HG03159 (cell line): ENCODE measurements around the gene GOLPH3L.
"Not testable (repeated sequence)": the region's sequence is repeated elsewhere in the genome, so short reads cannot be mapped to it uniquely, and the experiment has no call there.

Source experiments
- ATAC-seq: cut with Tn5 transposase; IDR thresholded peaks from one replicate; pipeline ENCODE4 v1.9.1; 2021; ENCODE audit warnings: mild to moderate bottlenecking, moderate library complexity; ENCODE audit not compliant: unreplicated experiment

The GOLPH3L gene

DNA sequence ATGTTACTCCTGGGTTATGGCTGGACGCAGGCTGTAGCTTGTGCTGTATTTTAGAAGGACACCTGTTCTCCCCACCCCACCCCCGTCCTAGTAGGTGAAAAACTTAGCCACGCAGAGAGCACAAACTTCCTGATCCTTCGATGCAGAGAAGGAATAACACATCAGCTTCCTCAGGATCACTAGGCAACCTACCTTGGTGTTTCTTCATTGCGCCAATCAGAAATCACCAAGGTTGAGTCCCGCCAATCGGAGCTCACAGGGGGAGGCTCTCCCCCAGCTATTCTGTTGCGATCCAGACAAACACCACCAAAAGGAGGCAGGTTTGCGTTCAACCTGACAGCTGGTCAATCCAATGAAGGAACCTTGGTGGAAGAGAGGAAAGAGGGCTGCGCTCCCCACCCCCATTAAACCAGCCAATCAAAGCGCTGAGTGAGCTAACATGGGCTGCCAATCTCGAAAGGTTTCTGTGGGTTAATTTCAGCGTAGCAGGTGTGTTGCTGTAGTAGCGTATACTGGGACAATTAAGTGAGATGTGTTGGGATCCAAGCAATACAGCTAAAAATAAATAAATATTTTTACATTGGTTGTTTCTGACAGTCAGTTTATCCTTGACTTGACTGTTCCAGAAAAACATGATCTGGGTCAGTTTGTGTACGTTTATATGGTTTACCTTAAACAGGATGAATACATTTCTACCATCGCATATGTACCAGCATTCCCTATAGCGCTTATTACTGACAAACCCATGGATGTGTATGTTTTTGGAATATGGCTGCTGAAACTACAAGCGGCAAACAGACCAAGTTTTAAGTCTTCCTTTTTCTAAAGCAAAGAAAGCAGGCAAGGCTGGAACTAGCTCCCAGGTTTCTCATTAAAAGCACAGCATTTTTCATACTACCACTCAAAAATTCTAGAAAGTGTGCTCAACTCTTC, at the start of gene GOLPH3L:
Gene GOLPH3L (minus strand): TSS at position 160 of the 933 bp plus-strand sequence. CDS start 2,316 bp downstream, outside the sequence.
- peak; percentile 99 for ATAC-seq

DNA sequence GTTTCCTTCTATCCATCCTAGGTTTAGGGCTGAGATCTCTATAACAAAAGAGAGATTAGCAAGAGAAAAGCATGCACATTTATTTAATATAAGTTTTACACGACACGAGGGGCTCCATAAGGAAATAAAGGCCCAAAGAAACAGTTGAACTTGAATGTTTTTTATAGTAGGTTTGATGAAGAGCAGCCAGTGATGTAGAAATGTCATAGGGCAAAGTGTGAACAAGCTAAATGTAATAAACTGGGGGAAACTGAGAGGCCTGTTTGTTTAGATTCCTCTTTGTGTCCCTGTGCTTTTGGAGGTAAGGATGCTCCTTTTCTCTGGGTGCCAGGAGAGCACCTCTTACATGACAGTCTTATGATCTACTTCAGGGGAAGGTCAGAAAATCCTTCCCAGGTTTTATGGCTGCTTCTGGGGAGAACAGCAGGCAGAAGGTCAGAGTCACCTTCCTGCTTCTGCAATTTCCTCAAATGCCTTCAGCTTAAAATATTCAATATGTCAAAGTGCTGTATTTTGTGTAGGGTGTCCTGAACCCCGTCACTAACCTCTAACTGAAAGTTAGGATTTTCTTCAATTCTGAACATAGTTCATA, 33.3 kb upstream of the GOLPH3L start:
- ATAC-seq = no peak

DNA sequence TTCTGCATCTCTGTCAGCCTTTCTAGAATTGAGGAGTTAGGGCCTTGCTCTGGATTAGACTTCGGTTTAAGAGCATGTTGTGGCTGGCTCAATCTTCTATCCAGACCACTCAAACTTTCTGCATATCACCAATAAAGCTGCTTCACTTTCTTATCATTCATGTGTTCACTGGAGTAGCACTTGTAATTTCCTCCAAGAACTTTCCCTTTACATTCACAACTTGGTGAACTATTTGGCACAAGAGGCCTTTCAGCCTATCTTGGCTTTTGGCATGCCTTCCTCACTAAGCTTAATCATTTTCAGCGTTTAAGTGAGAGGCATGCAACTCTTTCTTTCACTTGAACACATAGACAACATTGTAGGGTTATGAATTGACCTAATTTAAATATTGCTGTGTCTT, 27.4 kb upstream of the GOLPH3L start:
- no peak for ATAC-seq

DNA sequence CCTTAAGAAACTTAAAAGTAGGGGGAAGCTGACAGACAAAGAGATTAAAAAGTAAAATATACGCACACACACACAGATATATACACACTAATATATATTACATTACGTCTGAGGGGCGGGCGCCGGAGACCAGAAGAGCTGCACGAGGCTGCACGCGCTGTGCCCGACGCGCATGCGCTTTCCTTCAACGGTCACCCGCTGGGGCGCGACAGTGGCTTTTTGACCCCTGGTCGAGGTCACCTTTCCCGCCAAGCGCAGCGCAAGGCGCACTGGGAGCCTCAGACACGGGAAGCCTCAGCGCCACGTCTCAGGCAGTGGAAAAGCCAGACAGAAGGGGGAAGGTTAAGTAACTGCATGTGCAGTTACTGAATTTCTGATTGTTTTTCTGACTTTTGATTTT, 23.7 kb upstream of the GOLPH3L start, which contains the start of gene HORMAD1:
Gene HORMAD1 (minus strand): TSS at position 193 of the 400 bp plus-strand sequence. CDS start 1,390 bp downstream, outside the sequence.
- no peak for ATAC-seq

DNA sequence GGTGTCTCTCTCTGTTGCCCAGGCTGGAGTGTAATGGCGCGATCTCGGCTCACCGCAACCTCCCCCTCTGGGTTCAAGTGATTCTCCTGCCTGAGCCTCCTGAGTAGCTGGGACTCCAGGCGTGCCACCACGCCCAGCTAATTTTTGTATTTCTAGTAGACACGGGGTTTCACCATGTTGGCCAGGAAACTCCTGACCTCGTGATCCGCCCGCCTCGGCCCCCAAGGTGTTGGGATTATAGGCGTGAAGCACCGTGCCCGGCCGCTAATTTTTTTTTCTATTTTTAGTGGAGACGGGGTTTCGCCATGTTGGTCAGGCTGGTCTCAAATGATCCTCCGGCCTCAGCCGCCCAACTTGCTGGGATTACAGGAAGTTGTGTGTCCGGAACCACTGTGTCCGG, 23.1 kb upstream of the GOLPH3L start:
- ATAC-seq = no peak

DNA sequence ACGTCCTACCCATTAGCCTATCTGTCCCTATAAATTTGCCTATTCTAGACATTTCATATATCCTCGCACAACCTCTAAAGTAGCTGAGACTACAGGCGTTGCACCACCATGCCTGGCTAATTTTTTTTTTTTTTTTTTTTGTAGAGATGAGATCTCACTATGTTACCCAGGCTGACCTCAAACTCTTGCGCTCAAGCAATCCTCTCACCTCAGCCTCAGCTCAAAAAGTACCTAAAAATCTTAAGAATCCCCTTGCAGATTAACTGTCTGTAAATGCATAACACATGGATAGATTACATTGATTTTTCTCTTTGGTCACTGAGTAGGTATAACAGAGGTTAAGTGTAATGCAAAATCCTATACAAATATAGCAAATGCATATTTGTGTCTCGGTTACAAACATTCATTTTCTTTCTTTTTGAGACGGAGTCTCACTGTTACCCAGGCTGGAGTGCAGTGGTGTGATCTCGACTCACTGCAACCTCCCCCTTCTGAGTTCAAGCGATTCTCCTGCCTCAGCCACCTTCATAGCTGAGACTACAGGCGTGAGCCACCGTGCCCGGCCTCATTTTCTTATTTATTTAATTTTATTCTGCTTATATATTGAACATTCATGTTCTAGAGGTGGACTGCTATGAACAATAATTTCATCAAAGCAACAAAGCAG, 21.4 kb upstream of the GOLPH3L start:
- no peak for ATAC-seq

DNA sequence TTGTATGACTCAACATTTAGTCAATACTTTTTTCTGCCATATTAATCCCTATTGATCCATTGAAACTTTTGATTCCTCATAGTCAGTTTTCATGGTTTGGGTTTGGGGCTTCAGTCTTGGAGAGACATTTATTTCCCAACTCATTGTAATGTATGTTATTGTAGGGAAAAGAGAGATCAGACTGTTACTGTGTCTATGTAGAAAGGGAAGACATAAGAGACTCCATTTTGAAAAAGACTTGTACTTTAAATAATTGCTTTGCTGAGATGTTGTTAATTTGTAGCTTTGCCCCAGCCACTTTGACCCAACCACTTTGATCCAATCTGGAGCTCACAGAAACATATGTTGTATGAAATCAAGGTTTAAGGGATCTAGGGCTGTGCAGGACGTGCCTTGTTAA, 12.1 kb upstream of the GOLPH3L start:
- not testable (repeated sequence) for ATAC-seq

DNA sequence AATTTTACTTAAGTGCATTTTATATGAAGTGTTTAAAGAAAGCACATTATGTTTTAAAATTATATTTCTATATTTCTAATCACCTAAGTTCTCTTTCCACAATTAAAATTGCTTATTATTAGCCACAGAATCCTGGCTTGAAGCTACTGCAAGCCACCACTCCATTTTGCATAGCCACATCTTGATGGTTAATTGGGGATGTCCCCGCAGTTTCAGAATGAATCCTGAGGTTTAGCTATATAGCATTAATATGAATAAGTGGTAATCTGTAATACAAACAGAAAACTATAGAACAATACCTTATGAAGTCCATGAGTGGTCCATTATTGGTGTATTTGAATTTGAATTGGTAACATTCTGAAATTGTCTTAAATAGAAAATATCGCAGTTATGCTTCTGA, 11.6 kb upstream of the GOLPH3L start:
- no peak for ATAC-seq

DNA sequence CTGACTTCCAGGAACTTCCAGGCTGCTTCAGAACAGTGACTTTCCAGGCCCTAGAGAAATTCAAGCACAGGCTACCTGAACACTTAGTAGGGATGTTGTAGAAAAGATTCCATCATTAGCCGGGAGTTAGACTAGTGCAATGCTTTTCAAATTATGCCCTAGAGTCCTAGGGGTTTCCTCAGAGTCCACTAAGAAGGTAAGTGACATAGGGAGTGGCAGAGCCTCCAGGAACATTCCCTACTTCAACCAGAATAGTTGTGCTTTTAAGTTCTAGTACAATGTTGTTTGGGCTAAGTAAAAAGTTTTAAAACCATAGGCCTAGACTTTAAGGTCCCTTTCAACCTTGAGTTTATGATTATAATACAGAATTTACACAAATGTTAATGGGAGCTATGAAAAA, 9.1 kb upstream of the GOLPH3L start:
- ATAC-seq = no peak

DNA sequence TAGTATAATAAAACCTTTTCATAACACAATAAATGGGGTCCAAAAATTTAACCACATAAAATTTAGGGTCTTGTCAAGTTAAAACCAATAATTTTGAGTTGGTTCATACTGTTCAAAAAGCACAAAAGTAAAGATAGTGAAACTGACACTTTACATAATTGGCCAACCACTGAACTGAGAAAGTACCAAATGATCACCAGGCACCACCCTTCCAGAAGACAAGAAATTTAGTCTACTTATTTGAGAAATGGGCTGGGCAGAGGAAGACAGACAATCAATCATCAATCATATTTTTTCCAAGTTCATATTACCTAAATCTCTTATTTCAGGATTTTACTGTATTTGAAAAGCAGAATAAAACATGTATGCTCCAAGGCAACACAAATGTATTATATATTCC, 6.5 kb upstream of the GOLPH3L start:
- ATAC-seq = no peak

DNA sequence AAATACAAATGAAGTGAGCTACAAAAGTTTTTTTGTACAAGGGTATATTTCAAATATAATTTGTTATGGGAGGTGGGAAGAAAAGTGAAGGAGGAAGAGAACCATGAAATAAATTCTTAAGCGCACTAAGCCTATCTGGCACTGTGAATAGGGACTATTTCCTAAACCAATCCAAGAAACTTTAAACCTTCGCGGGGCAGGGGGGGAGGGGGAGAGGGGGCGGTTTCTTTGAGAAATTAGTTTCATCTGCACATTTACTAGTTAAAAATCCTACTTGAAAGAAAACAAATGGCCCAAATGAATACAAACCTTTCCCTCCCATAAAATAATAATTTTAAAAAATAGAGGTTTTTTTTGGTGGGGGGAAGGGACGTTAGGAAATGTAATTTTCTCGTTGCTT, 364 bp downstream of the GOLPH3L start:
- ATAC-seq = no peak

DNA sequence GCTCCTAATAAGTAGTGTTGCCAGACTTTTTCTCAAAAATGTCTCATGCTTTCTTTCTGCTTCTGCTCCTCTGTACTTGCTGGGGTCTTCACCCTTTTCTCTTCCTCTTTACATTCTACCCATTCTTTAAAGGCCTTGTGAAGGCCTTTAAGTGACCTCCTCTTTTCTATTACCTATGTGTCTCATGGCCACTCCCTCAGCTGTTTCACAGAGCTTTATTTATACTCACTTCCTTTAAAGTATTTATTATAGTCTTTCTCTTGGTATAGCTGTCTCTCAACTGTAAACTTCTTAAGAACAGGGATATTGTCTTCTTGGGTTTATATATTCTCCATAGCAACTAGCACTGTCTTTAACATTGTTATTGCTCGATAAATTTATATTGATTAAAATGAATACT, 792 bp downstream of the GOLPH3L start:
- no peak for ATAC-seq

DNA sequence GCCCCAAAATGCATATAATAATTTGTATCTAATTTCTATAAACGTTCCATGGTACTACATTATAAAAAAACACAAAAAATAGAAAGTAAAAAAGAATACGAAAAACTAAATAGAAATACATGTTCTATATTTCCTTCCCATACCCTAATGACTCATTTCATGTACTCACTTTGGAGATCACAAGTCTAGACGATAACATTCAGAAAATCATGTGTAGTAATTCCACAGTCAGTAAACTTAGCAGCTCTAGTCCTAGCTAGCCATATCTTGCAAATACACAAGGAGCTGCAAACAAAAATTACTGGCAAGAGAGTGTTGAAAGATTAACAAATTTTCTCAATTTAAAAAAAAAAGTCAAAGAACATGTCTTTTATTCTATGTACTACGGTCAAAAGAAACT, 1.4 kb downstream of the GOLPH3L start:
- no peak for ATAC-seq

DNA sequence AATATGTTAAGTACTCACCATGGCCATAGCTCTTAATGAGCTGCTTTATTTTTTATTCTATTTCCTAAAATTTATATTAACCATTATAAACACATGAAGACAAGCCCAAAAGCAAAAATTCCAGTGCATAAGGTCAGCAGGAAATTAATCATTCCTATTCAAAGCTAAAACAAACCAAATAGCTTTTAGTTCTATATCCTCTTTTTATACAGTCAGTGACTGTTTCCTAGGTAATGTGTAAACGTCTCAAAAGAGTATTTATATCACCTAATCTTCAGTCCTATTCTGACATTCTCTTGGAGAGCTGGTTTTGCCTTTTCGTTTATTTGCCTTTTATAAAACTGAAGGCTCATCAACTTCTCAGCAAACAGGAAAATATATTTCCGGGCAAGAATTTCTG, 4.2 kb downstream of the GOLPH3L start:
- ATAC-seq = no peak

DNA sequence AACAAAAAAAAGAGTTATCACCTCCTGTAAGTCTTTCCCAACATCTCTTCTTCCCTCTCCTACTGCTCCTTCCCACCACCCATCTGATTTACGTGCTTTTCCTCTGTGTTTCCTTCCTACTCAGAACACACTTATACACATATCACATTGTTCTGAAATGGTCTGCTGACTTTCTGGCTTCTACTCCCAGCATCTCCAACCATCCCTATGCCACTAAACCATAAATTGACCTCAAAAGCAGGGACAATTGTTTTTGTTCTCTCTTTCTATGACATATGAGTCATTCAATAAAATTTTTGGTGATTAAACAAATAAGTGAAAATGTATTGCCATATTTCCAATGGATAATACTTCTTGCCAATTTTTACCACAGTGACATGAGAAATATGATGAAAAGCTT, 8.2 kb downstream of the GOLPH3L start:
- no peak for ATAC-seq

DNA sequence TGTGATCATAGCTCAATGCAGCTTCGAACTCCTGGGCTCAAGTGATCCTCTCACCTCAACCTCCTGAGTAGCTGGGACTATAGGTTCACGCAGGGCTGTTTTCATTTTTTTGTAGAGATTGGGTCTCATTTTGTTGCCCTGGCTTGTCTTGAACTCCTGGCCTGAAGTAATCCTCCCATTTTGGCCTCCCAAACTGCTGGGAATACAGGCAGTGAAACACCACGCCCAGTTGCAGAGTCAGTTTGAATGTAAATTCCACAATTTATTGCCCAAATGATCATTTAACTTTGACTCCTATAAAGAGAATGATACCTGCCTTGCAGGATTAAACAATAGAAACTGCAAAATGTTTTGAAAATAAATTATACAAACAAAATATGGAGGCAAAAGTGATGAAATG, 10.7 kb downstream of the GOLPH3L start:
- ATAC-seq = no peak

DNA sequence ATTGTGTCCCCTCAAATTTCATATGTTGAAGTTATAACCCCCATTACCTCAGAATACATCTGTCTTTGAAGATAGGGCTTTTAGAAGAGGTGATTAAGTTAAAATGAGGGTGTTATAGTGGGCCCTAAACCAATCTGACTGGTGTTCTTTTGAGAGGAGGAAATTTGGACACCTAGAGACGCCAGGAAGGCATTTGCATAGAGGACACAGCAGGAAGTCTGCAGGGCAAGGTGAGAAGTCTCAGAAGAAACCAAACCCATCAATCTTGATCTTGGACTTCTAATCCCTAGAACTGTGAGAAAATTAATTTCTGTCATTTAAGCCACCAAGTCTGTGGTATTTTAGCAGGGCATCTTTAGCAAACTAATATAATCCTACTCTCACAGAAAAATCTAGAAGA, 13.0 kb downstream of the GOLPH3L start:
- ATAC-seq = no peak

DNA sequence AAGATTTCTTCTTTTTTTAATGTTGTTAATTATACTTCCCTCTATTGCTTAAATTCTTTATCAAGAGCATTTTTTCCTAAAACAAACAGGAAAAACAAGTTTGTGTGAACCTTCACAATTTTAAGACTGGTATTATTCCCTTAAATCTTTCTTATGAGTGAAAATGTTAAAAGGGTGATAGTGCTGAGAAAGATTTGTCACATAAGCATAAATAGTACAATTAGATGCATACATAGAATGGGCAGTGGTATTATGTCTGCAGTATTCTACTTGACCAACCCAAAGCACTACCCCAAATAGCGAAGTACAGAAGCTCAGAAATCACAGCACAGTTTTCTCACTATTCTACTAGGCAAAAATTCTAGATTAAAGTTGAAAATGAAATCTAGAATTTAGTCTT, 18.0 kb downstream of the GOLPH3L start:
- no peak for ATAC-seq

DNA sequence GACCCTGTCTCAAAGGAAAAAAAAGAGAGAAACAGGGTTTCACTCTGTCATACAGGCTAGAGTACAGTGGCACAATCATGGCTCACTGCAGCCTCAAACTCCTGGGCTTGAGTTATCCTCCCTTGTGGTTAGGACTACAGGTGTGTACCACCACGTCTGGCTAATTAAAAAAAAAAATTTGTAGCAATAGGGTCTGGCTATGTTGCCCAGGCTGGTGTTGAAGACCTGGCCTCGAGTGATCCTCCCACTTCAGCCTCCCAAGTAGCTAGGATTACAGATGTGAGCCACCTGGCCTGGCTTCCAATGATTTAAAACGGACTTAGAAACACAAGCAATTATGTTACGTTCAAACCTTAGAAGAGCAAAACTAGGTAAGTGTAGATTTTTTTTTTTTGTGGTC, 22.1 kb downstream of the GOLPH3L start:
- ATAC-seq = no peak

DNA sequence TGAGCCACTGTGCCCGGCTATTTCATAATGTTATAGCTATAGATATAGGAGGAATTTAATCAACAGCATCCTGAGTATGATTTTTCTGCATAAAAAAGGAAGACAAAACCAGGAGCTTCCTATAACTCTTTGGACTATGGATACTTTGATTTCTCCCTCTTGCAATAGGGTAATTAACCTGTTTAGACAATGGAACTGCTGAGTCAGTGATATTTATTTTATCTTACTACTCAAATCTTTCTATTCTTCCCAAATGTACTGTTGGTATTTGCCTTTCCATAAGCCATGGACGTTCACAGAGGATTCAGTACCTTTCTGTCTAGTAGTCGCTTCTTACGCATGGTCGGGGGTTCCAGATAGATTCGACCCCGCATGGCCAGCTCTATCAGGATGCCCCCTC, 33.6 kb downstream of the GOLPH3L start:
- ATAC-seq = no peak

DNA sequence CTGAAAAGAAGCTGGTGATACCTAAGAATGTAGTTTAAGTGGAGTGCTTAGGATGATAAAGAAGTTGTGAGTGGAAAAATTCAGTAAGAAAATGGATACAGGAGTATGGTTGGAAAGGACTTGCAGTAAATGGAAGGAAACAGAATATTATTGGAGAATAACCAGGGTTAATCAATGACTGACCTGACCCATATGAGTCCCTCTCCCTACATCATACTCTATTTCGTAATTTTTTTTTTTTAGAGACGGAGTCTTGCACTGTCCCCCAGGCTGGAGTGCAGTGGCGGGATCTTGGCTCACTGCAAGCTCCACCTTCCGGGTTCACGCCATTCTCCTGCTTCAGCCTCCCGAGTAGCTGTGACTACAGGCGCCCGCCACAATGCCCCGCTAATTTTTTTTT, 34.1 kb downstream of the GOLPH3L start:
- ATAC-seq = no peak

DNA sequence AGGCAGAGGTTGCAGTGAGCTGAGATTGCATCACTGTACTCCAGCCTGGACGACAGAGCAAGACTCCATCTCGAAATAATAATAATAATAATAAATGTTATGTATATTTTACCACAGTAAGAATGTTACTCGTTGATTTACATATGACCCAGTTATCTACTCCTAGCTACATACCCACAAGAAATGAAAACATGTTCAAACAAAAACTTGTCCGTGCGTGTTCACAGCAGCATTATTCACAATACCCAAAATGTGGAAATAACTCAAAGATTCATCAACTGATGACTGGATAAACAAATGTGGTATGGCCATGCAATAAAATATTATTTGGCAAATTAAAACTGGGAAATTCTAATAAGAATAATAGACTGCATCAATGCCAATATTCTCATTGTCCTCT, 35.8 kb downstream of the GOLPH3L start:
- ATAC-seq = no peak
